IMR-90 (cell line): ENCODE data around the gene NFE2. TPM values are rescaled to one million over a fixed set of nuclear protein-coding genes. Genes with fewer than 3 reads are reported as not detected.

Experiments used
- ATAC-seq: fragments of 200-7000 bp; cut with Tn5 transposase; 2 replicates; pipeline ENCODE4 v1.9.1; 2020; ENCODE audit warnings: low read depth, mild to moderate bottlenecking, moderate library complexity
- BruUV-seq: library from RNA; stranded (reverse); fragments of 400-500 nt; replicated peaks from 2 replicates; lab custom pipeline; 2021; lab: Mats Ljungman, UMichigan
- CTCF ChIA-PET: fragments of 300-600 bp; formaldehyde crosslinking; extraction: SDS; loops from one replicate; lab custom pipeline; 2021; ENCODE audit warnings: antibody characterized with exemption; lab: Yijun Ruan, JAX
- POLR2A ChIA-PET: fragments of 300-600 bp; sonication (Branson Sonifier 250); formaldehyde crosslinking; loops from one replicate; lab custom pipeline; 2022; ENCODE audit warnings: antibody characterized with exemption; ENCODE audit not compliant: unreplicated experiment; lab: Charles Lee
- DNase-seq: peaks from one replicate; pipeline ENCODE4 v3.0.0; 2013
- H2AFZ ChIP-seq: replicated peaks from 2 replicates; pipeline ENCODE3; 2013; ENCODE audit warnings: low read length, mild to moderate bottlenecking; ENCODE audit not compliant: poor library complexity
- H2AK5ac ChIP-seq: 2 replicates; pipeline ENCODE4 v1.6.1; 2013; ENCODE audit warnings: low read depth, low read length, inconsistent platforms
- H2AK9ac ChIP-seq: replicated peaks from 2 replicates; pipeline ENCODE3; 2013; ENCODE audit warnings: mild to moderate bottlenecking, low read depth, low read length, moderate library complexity; ENCODE audit not compliant: poor library complexity
- H2BK120ac ChIP-seq: 2 replicates; pipeline ENCODE4 v1.6.1; 2013; ENCODE audit warnings: low read depth, low read length, inconsistent platforms
- H2BK15ac ChIP-seq: 3 replicates; pipeline ENCODE4 v1.6.1; 2013; ENCODE audit warnings: low read depth, low read length, inconsistent platforms
- H2BK20ac ChIP-seq: 2 replicates; pipeline ENCODE4 v1.6.1; 2013; ENCODE audit warnings: low read depth, mild to moderate bottlenecking, inconsistent platforms, low read length, moderate library complexity
- H2BK5ac ChIP-seq: 2 replicates; pipeline ENCODE4 v1.6.1; 2013; ENCODE audit warnings: mild to moderate bottlenecking, low read depth, low read length, inconsistent platforms; ENCODE audit not compliant: poor library complexity, severe bottlenecking
- H3K14ac ChIP-seq: replicated peaks from 2 replicates; pipeline ENCODE4 v1.6.1; 2013; ENCODE audit warnings: low read depth, low read length, inconsistent platforms
- H3K18ac ChIP-seq: 2 replicates; pipeline ENCODE4 v1.6.1; 2013; ENCODE audit warnings: low read depth, low read length, control low read depth
- H3K23ac ChIP-seq: 2 replicates; pipeline ENCODE4 v1.6.1; 2013; ENCODE audit warnings: low read depth, low read length, inconsistent platforms
- H3K27ac ChIP-seq: 2 replicates; pipeline ENCODE4 v1.5.1; 2013; ENCODE audit warnings: mild to moderate bottlenecking, control low read depth, low read length; ENCODE audit not compliant: insufficient read depth
- H3K27me3 ChIP-seq: 2 replicates; pipeline ENCODE4 v1.6.1; 2013; ENCODE audit warnings: low read length; ENCODE audit not compliant: control insufficient read depth, insufficient read depth
- H3K36me3 ChIP-seq: 2 replicates; pipeline ENCODE4 v1.6.1; 2013; ENCODE audit warnings: low read length, mixed read lengths; ENCODE audit not compliant: control insufficient read depth, insufficient read depth
- H3K4ac ChIP-seq: 2 replicates; pipeline ENCODE4 v1.6.1; 2013; ENCODE audit warnings: low read depth, low read length, inconsistent platforms
- H3K4me1 ChIP-seq: 2 replicates; pipeline ENCODE4 v1.6.1; 2013; ENCODE audit warnings: low read length, mixed read lengths; ENCODE audit not compliant: control insufficient read depth, insufficient read depth
- H3K4me2 ChIP-seq: 2 replicates; pipeline ENCODE4 v1.6.1; 2013; ENCODE audit warnings: low read depth, mild to moderate bottlenecking, control low read depth, low read length, moderate library complexity
- H3K4me3 ChIP-seq: 2 replicates; pipeline ENCODE4 v1.5.1; 2013; ENCODE audit warnings: low read depth, mild to moderate bottlenecking, control low read depth, low read length, moderate library complexity; ENCODE audit not compliant: insufficient read depth
- H3K56ac ChIP-seq: 2 replicates; pipeline ENCODE4 v1.6.1; 2013; ENCODE audit warnings: low read length, inconsistent platforms; ENCODE audit not compliant: insufficient read depth; ENCODE audit errors: extremely low read depth
- H3K79me1 ChIP-seq, 2 experiments: 2 replicates each; pipeline ENCODE4 v1.6.1; 2013; ENCODE audit warnings: low read length in 2 of 2, inconsistent platforms in 1 of 2, low read depth in 1 of 2
- H3K9ac ChIP-seq: 2 replicates; pipeline ENCODE4 v1.6.1; 2013; ENCODE audit warnings: low read depth, low read length, control low read depth
- H3K9me1 ChIP-seq: 2 replicates; pipeline ENCODE4 v1.6.1; 2013; ENCODE audit warnings: low read length, inconsistent platforms; ENCODE audit not compliant: insufficient read depth
- H3K9me3 ChIP-seq: 2 replicates; pipeline ENCODE4 v1.6.1; 2013; ENCODE audit warnings: low read length; ENCODE audit not compliant: control insufficient read depth, insufficient read depth
- H4K20me1 ChIP-seq: 2 replicates; pipeline ENCODE4 v1.6.1; 2013; ENCODE audit warnings: low read length, inconsistent platforms; ENCODE audit not compliant: insufficient read depth
- H4K5ac ChIP-seq: 2 replicates; pipeline ENCODE4 v1.6.1; 2013; ENCODE audit warnings: mild to moderate bottlenecking, low read depth, low read length, control low read depth
- H4K8ac ChIP-seq, 2 experiments: 2 replicates each; pipeline ENCODE4 v1.6.1; 2013; ENCODE audit warnings: low read depth in 2 of 2, low read length in 2 of 2, control low read depth in 1 of 2, inconsistent platforms in 1 of 2
- H4K91ac ChIP-seq: 2 replicates; pipeline ENCODE4 v1.6.1; 2013; ENCODE audit warnings: low read depth, low read length, inconsistent platforms; ENCODE audit not compliant: insufficient read depth
- MAZ ChIP-seq: IDR thresholded peaks from 2 replicates; pipeline ENCODE4 v1.6.1; 2012; ENCODE audit warnings: low read depth, mild to moderate bottlenecking, low read length, improper control_type of control experiment, moderate library complexity, borderline replicate concordance
- WGBS, 2 experiments: methylation state at CpG; one replicate each; pipeline versions ENCODE4 v1.1.5 to v1.1.7; 2013; ENCODE audit warnings: missing lambda C conversion rate in 2 of 2; ENCODE audit not compliant: insufficient read length in 1 of 2; ENCODE audit errors: extremely low coverage in 2 of 2; 5-methylcytosine and 5-hydroxymethylcytosine counted together
- dilution Hi-C: fragments of 300-500 bp; cut with HindIII; formaldehyde crosslinking; loops from one replicate; pipeline ENCODE4 v1.14.3; 2018; ENCODE audit warnings: low sequenced_read_pairs; ENCODE audit not compliant: unreplicated experiment
- in situ Hi-C: fragments of 300-500 bp; cut with MboI; formaldehyde crosslinking; loops from 3 replicates; pipeline ENCODE4 v1.14.3; 2019; ENCODE audit warnings: low sequenced_read_pairs, inconsistent platforms, mixed read lengths
- intact Hi-C: fragments of 100-400 bp; cut with micrococcal nuclease; formaldehyde crosslinking; loops from 2 replicates; pipeline ENCODE4 v1.10.0; 2022
- polyA plus RNA-seq, 3 experiments: library from polyadenylated mRNA; depleted of rRNA; stranded (reverse); fragments of >200 nt; gene quantifications; 2 replicates each; pipeline ENCODE4 v1.2.3, GENCODE V29; 2012; ENCODE audit warnings: low replicate concordance in 1 of 3
- total RNA-seq: library from RNA; depleted of rRNA; stranded (reverse); fragments of >200 nt; gene quantifications from 2 replicates; pipeline ENCODE4 v1.2.3, GENCODE V29; 2012

NFE2 gene
- total and polyA plus RNA-seq, 2 of the 4 experiments (the other 2 are of a cell fraction), result 0.18 to 0.32 TPM

DNA sequence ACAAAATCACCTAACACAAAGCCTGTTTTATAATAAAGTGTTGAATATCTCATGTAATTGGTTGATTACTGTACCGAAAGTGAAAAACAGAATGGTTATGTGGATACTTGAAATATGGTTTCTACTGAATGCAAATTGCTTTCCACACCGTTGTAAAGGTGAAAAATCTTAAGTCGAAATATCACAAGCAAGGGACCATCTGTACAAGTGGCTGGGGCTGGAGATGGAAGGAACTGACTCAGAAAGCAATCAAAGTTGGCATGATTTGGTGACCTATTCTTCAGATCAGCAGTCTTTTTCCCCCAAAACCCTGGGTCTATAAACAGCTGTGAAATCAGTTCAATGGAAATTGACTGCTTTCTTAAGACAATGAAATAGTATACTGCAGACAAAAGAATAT is 24.4 kb downstream of the NFE2 start:
- peaks cover 9 to 34% of the 10 kb centered on the region in 2 experiments for H3K79me1 ChIP-seq
- no peak overlapping the region for H2BK20ac ChIP-seq
- in situ Hi-C loops (loop anchor here (5.0 kb wide), 1 partner anchor 49 kb away; no protein-coding TSS in a partner anchor), dilution Hi-C loops (no loop called here), intact Hi-C loops (no loop called here)
- H3K4me3 ChIP-seq, result no peak overlapping the region
- no peak overlapping the region for H3K56ac ChIP-seq
- H3K27ac ChIP-seq, result no peak overlapping the region
- H3K9me3 ChIP-seq, result no peaks in the 10 kb centered on the region
- no TSS peak for BruUV-seq
- peaks cover 17% of the 10 kb centered on the region for H4K20me1 ChIP-seq
- no peak for DNase-seq
- no peaks in the 10 kb centered on the region for H3K27me3 ChIP-seq
- peaks cover 2% of the 10 kb centered on the region; the same call in 1 of the 2 replicates for H3K36me3 ChIP-seq
- H3K14ac ChIP-seq, result no peak overlapping the region
- no peak overlapping the region for H2AK9ac ChIP-seq
- H4K5ac ChIP-seq, result no peak overlapping the region
- H2AK5ac ChIP-seq, result no peak overlapping the region
- TF ChIP-seq MAZ, result no peak
- no peak overlapping the region for H3K4me2 ChIP-seq
- H2BK15ac ChIP-seq, result no peak overlapping the region
- CTCF ChIA-PET, result no interaction called here
- WGBS, 2 experiments, result no CpG with 5 or more reads among the region's 3 CpGs
- H2BK5ac ChIP-seq, result no peak overlapping the region
- no peaks in the 10 kb centered on the region for H3K9me1 ChIP-seq
- H3K9ac ChIP-seq, result no peak overlapping the region
- no peak overlapping the region for H4K91ac ChIP-seq
- peaks cover 3% of the 10 kb centered on the region for H3K4me1 ChIP-seq
- H2BK120ac ChIP-seq, result no peak overlapping the region
- H3K18ac ChIP-seq, result no peak overlapping the region
- ATAC-seq, result no peak
- H4K8ac ChIP-seq, result no peak overlapping the region
- POLR2A ChIA-PET, result no interaction called here
- H3K23ac ChIP-seq, result no peak overlapping the region
- no peak overlapping the region for H3K4ac ChIP-seq
- no peak overlapping the region for H2AFZ ChIP-seq
